ENCODE measurements around the gene ARHGEF35.
A peak's percentile ranks its signal among the peaks of the same experiment; 100 is the strongest.
"Not testable (repeated sequence)": the region's sequence is repeated elsewhere in the genome, so short reads cannot be mapped to it uniquely, and the experiment has no call there.

The ARHGEF35 gene

GRCh38 chr7:144195212-144195872 is at the start of gene ARHGEF35:
Gene ARHGEF35 (minus strand): TSS chr7:144195833. CDS start chr7:144188383, 7,450 bp downstream.
- not testable (repeated sequence) for DNase-seq (ENCODE audit: low read depth, low spot score)

GRCh38 chr7:144245372-144245771 is 49.7 kb upstream of the ARHGEF35 start:
- not testable (repeated sequence) for DNase-seq (ENCODE audit: low read depth, low spot score)

- not testable (repeated sequence) for DNase-seq (ENCODE audit: low read depth, low spot score)
These were observed 43.7 kb upstream of the ARHGEF35 start, which contains the start of gene OR2A42 for GRCh38 chr7:144239365-144239764. Gene OR2A42 (minus strand): TSS chr7:144239605. CDS start chr7:144232843, 6,762 bp downstream.

- not testable (repeated sequence) for DNase-seq (ENCODE audit: low read depth, low spot score)
These were observed 43.0 kb upstream of the ARHGEF35 start for GRCh38 chr7:144238530-144239082.

- DNase-seq (ENCODE audit: low read depth, low spot score): not testable (repeated sequence)
These were observed 37.4 kb upstream of the ARHGEF35 start for GRCh38 chr7:144233039-144233438.

- DNase-seq (ENCODE audit: low read depth, low spot score): not testable (repeated sequence)
These were observed 35.4 kb upstream of the ARHGEF35 start for GRCh38 chr7:144231027-144231426.

- DNase-seq (ENCODE audit: low read depth, low spot score): peak; percentile 0
These were observed 33.2 kb upstream of the ARHGEF35 start for GRCh38 chr7:144228810-144229209.

- not testable (repeated sequence) for DNase-seq (ENCODE audit: low read depth, low spot score)
These were observed 31.2 kb upstream of the ARHGEF35 start for GRCh38 chr7:144226866-144227265.

GRCh38 chr7:144223675-144224074 is 28.0 kb upstream of the ARHGEF35 start:
- not testable (repeated sequence) for DNase-seq (ENCODE audit: low read depth, low spot score)

- not testable (repeated sequence) for DNase-seq (ENCODE audit: low read depth, low spot score)
These were observed 24.9 kb upstream of the ARHGEF35 start for GRCh38 chr7:144220531-144220930.

- not testable (repeated sequence) for DNase-seq (ENCODE audit: low read depth, low spot score)
These were observed 23.5 kb upstream of the ARHGEF35 start for GRCh38 chr7:144219149-144219548.

- not testable (repeated sequence) for DNase-seq (ENCODE audit: low read depth, low spot score)
These were observed 22.9 kb upstream of the ARHGEF35 start for GRCh38 chr7:144218581-144218980.

- DNase-seq (ENCODE audit: low read depth, low spot score): not testable (repeated sequence)
These were observed 21.6 kb upstream of the ARHGEF35 start for GRCh38 chr7:144217200-144217599.

GRCh38 chr7:144205306-144205705 is 9.7 kb upstream of the ARHGEF35 start:
- not testable (repeated sequence) for DNase-seq (ENCODE audit: low read depth, low spot score)

- DNase-seq (ENCODE audit: low read depth, low spot score): not testable (repeated sequence)
These were observed 7.5 kb upstream of the ARHGEF35 start for GRCh38 chr7:144203086-144203485.

- DNase-seq (ENCODE audit: low read depth, low spot score): not testable (repeated sequence)
These were observed 6.3 kb upstream of the ARHGEF35 start for GRCh38 chr7:144201978-144202377.

GRCh38 chr7:144198934-144199333 is 3.3 kb upstream of the ARHGEF35 start:
- DNase-seq (ENCODE audit: low read depth, low spot score): not testable (repeated sequence)

- DNase-seq (ENCODE audit: low read depth, low spot score): not testable (repeated sequence)
These were observed 1.2 kb downstream of the ARHGEF35 start for GRCh38 chr7:144194453-144194852.

GRCh38 chr7:144193782-144194181 is 1.9 kb downstream of the ARHGEF35 start:
- not testable (repeated sequence) for DNase-seq (ENCODE audit: low read depth, low spot score)

GRCh38 chr7:144188578-144189171 is 7.0 kb downstream of the ARHGEF35 start:
- not testable (repeated sequence) for DNase-seq (ENCODE audit: low read depth, low spot score)

GRCh38 chr7:144187848-144188247 is 7.8 kb downstream of the ARHGEF35 start:
- not testable (repeated sequence) for DNase-seq (ENCODE audit: low read depth, low spot score)

GRCh38 chr7:144183166-144183565 is 12.5 kb downstream of the ARHGEF35 start, which contains the start of gene CTAGE4:
Gene CTAGE4 (plus strand): TSS chr7:144183466. CDS start chr7:144183504, 38 bp downstream.
- not testable (repeated sequence) for DNase-seq (ENCODE audit: low read depth, low spot score)

GRCh38 chr7:144179165-144179479 is 16.5 kb downstream of the ARHGEF35 start:
- DNase-seq (ENCODE audit: low read depth, low spot score): not testable (repeated sequence)

All from astrocyte of the hippocampus (primary cell).